Panc1 (cell line): ENCODE measurements around the gene UBR3. TPM values are rescaled to one million over a fixed set of nuclear protein-coding genes. Genes with fewer than 3 reads are reported as not detected.

Source experiments
- ATAC-seq: fragments of 200-7000 bp; cut with Tn5 transposase; 2 replicates; pipeline ENCODE4 v1.9.1; 2020; ENCODE audit warnings: mild to moderate bottlenecking, moderate library complexity
- BruUV-seq: library from RNA; stranded (reverse); fragments of 400-500 nt; replicated peaks from 2 replicates; lab custom pipeline; 2021; lab: Mats Ljungman, UMichigan
- CTCF ChIA-PET: fragments of 300-600 bp; sonication (Branson Sonifier 250); formaldehyde crosslinking; loops from one replicate; lab custom pipeline; 2022; ENCODE audit warnings: antibody characterized with exemption; lab: Charles Lee
- POLR2A ChIA-PET: fragments of 300-600 bp; sonication (Branson Sonifier 250); formaldehyde crosslinking; loops from one replicate; lab custom pipeline; 2022; ENCODE audit warnings: antibody characterized with exemption; lab: Charles Lee
- DNase-seq: peaks from one replicate; pipeline ENCODE4 v3.0.0-alpha.2; 2010; ENCODE audit warnings: low read depth, low spot score
- H3K27ac ChIP-seq: 2 replicates; pipeline ENCODE4 v1.5.1; 2011; ENCODE audit warnings: mild to moderate bottlenecking, low read length, inconsistent platforms
- H3K27me3 ChIP-seq: fragments of 200-500 bp; sonication (Bioruptor generic); 2 replicates; pipeline ENCODE4 v1.6.0; 2014; ENCODE audit warnings: low read length, inconsistent platforms; ENCODE audit not compliant: control insufficient read depth, insufficient read depth
- H3K36me3 ChIP-seq: fragments of 200-500 bp; sonication (Bioruptor generic); 2 replicates; pipeline ENCODE4 v1.5.1; 2014; ENCODE audit warnings: inconsistent platforms, mild to moderate bottlenecking, low read length, moderate library complexity; ENCODE audit not compliant: control insufficient read depth, insufficient read depth
- H3K4me1 ChIP-seq: 2 replicates; pipeline ENCODE4 v1.5.1; 2011; ENCODE audit warnings: inconsistent platforms, mild to moderate bottlenecking, low read length, moderate library complexity; ENCODE audit not compliant: control insufficient read depth, insufficient read depth
- H3K4me3 ChIP-seq, 2 experiments: 2 replicates each; pipeline ENCODE4 v1.5.1; 2011 to 2012; ENCODE audit warnings: low read depth in 2 of 2, low read length in 2 of 2, mild to moderate bottlenecking in 2 of 2, inconsistent platforms in 1 of 2, moderate library complexity in 1 of 2
- H3K9me3 ChIP-seq: fragments of 200-500 bp; sonication (Bioruptor generic); 2 replicates; pipeline ENCODE4 v1.5.1; 2014; ENCODE audit warnings: low read depth, mild to moderate bottlenecking, inconsistent platforms, low read length, moderate library complexity; ENCODE audit not compliant: control insufficient read depth, insufficient read depth
- CTCF ChIP-seq: fragments of 450-650 bp; IDR thresholded peaks from 2 replicates; pipeline ENCODE4 v1.5.1; 2017; ENCODE audit warnings: mild to moderate bottlenecking
- POLR2AphosphoS5 ChIP-seq: IDR thresholded peaks from 2 replicates; pipeline ENCODE4 v1.6.1; 2012; ENCODE audit warnings: mild to moderate bottlenecking, low read depth, low read length, moderate library complexity
- REST ChIP-seq, 2 experiments: IDR thresholded peaks; 2 replicates each; pipeline ENCODE4 v1.6.1; 2011 to 2012; ENCODE audit warnings: low read depth in 2 of 2, control low read depth in 1 of 2, low read length in 1 of 2, mild to moderate bottlenecking in 1 of 2, moderate library complexity in 1 of 2; ENCODE audit not compliant: insufficient read depth in 1 of 2
- SIN3A ChIP-seq: IDR thresholded peaks from 2 replicates; pipeline ENCODE4 v1.6.1; 2012; ENCODE audit warnings: low read depth, mild to moderate bottlenecking, low read length, moderate library complexity, borderline replicate concordance; ENCODE audit not compliant: insufficient read depth
- TCF7L2 ChIP-seq: IDR thresholded peaks from 2 replicates; pipeline ENCODE4 v1.6.1; 2011; ENCODE audit warnings: mild to moderate bottlenecking, low read depth, low read length, inconsistent platforms
- in situ Hi-C: cut with HindIII; loops from 2 replicates; pipeline ENCODE4 v1.10.0; 2016; ENCODE audit warnings: low sequenced_read_pairs, low pct_unique_long_range_greater_than_20kb
- intact Hi-C: fragments of 100-400 bp; cut with micrococcal nuclease; formaldehyde crosslinking; loops from one replicate; pipeline ENCODE4 v1.10.0; 2022; ENCODE audit not compliant: unreplicated experiment
- total RNA-seq: library from RNA; stranded (reverse); gene quantifications from one replicate; pipeline ENCODE4 v1.2.1, GENCODE V29; 2021; ENCODE audit not compliant: unreplicated experiment

The UBR3 gene
- total RNA-seq, 1 experiment from 2014 or later = 27.9 TPM

DNA sequence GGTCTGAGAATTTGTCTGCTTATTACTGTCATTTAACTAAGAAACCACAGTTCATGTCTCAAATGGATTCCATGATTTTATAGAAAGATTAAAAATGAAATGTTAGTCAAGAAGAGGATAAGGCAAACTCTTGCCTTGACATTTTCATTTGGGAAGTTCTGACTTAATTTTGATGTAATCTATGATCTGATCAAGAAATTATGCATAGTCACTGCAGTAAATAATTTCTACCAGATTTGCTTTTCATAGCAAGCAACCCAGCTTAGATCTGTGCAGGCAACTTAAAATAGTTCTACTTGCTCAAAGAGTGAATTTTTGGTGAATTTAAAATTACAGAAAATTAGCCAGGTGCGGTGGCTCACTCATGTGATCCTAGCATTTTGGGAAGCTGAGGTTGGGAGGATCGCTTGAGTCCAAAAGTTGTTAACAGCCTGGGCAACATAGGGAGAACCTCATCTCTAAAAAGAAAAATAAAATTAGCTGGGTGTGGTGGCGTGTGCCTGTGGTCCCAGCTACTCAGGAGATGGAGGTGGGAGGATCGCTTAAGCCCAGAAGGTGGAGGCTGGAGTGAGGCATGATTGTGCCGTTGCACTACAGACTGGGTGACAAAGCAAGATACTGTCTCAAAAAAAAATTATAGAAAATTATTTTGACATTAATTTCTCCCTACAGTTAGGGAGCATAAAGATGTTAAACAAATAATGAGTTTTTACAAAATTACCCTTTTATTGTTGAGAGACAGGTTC is 192.0 kb downstream of the UBR3 start:
- no peak for ATAC-seq
- H3K4me3 ChIP-seq = no peak overlapping the region
- ChIA-PET CTCF (no interaction called here), POLR2A (no interaction called here)
- in situ Hi-C loops = no loop called here
- DNase-seq = no peak
- H3K4me1 ChIP-seq = no peaks in the 10 kb centered on the region
- TF ChIP-seq CTCF (no peak), TCF7L2 (no peak), REST (IDR thresholded peaks at IDR 0.05; ENCODE audit: insufficient read depth in 1 of 2, low read depth in 2 of 2, low read length in 1 of 2) (no peak), POLR2AphosphoS5 (no peak), SIN3A (no peak)
- no TSS peak for BruUV-seq
- H3K27ac ChIP-seq = no peak overlapping the region
- H3K9me3 ChIP-seq = no peaks in the 10 kb centered on the region
- no peaks in the 10 kb centered on the region; the same call in 1 of the 2 replicates for H3K36me3 ChIP-seq
- intact Hi-C loops = no loop called here
- H3K27me3 ChIP-seq = no peaks in the 10 kb centered on the region

DNA sequence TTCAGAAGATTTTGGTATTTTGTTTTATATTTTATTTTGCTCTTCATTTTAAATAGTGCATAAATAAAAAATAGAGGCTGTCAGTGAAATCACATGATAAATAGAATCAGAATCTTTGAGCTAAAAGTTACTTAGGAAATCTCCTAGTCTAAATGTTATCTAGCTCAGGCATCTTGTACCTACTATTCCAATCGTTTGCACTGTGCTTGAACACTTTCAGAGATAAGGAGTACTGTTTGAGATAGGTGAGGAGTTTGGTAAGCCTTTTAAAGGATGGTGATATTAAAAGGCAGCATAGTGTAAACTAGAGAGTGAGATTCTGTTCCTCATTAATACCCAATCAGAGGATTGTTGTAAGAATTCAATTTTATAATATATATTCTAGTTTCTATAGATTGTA is 193.5 kb downstream of the UBR3 start:
- H3K27me3 ChIP-seq = no peaks in the 10 kb centered on the region
- CTCF ChIA-PET = no interaction called here

More for the DNA sequence above, 193.5 kb downstream of the UBR3 start:
- H3K9me3 ChIP-seq = no peaks in the 10 kb centered on the region
- no peaks in the 10 kb centered on the region for H3K4me1 ChIP-seq
- DNase-seq (no peak), ATAC-seq (no peak)
- H3K36me3 ChIP-seq = no peaks in the 10 kb centered on the region; the same call in 1 of the 2 replicates
- BruUV-seq = no TSS peak
- H3K4me3 ChIP-seq = no peak overlapping the region
- in situ Hi-C loops (no loop called here), intact Hi-C loops (no loop called here)
- POLR2A ChIA-PET = interaction anchor here (0.6 kb wide), 1 partner anchor 200 kb away, joined by 5 read pairs; no protein-coding TSS in a partner anchor
- no peak for TF ChIP-seq POLR2AphosphoS5
- TF ChIP-seq CTCF = no peak
- TF ChIP-seq SIN3A = no peak
- TF ChIP-seq TCF7L2 = no peak
- TF ChIP-seq REST (IDR thresholded peaks at IDR 0.05; ENCODE audit: insufficient read depth in 1 of 2, low read depth in 2 of 2, low read length in 1 of 2) = no peak
- no peak overlapping the region for H3K27ac ChIP-seq
